Measurements from ENCODE around the gene AOC1. TPM values are rescaled to one million over a fixed set of nuclear protein-coding genes. Genes with fewer than 3 reads are reported as not detected.

AOC1 gene
- polyA plus RNA-seq, 2 of the 4 experiments (the other 2 are of a cell fraction) = not detected

DNA sequence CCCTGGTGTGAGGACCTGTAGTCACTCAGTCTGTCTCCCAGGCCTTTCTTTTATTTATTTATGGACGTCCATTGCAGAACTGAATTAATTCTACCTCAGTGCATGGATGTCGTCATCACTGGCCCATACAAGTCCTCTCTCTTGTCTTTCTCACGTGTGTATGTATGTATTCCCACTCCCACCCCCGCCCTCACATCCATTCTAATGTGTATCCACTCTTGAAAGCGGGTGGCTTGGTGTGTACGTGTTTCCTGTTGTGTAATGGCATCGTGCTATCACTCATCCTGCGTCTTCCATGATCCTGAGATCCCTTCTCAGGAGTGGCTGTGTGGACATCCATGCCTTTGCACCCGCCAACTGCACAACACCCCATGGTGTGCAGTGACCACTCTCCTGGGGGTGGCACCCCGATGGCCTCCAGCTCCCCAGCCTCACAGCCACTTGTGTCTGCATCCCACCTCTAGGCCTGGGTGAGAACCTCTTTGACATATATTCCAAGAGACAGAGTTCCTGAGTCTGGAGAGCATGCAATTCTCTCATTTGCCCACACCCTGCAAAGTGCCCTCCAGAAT, 3.0 kb upstream of the AOC1 start:
- ChIA-PET POLR2A (no interaction called here), CTCF (interaction anchor here (0.6 to 1.1 kb wide), 2 partner anchors 71 to 1210 kb away, joined by 3 read pairs; no protein-coding TSS in a partner anchor)
- no peak overlapping the region for H3K27ac ChIP-seq
- DNase-seq (ENCODE audit: low read depth in 1 of 2, low spot score in 1 of 2) (no peak), FAIRE-seq (no peak), ATAC-seq (no peak)
- H3K4me3 ChIP-seq = no peak overlapping the region
- no peak overlapping the region for H3K4me2 ChIP-seq
- no peaks in the 10 kb centered on the region for H3K4me1 ChIP-seq
- WGBS (ENCODE audit: missing lambda C conversion rate) = 11% methylated on average over 10 of the region's 10 CpGs
- TF ChIP-seq NFE2L2 (conservative IDR thresholded peaks at IDR 0.05; ENCODE audit: low read length) = no peak
- no peaks in the 10 kb centered on the region for H3K9me3 ChIP-seq

DNA sequence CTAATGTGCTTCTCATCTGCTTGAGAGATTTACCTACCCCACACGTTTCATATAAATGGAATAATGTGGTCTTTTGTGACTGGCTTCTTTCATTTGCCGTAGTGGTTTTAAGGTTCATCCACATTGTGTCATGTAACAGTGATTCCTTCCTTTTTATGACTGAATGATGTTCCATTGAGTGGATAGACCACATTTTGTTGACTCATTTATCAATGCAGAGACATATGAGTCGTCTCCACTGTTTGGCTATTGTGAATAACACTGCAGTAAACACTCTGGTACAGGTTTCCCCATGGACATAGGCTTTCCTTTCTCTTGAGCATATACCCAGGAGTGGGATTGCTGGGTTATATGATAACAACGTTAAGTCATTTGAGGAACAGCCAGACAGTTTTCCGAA, 2.0 kb upstream of the AOC1 start:
- Histone ChIP-seq H3K4me2 (no peak overlapping the region), H3K27ac (no peak overlapping the region), H3K4me1 (no peaks in the 10 kb centered on the region), H3K9me3 (no peaks in the 10 kb centered on the region), H3K4me3 (no peak overlapping the region)
- FAIRE-seq = no peak
- ATAC-seq = no peak
- CTCF ChIA-PET = interaction anchor here (1.1 kb wide), 1 partner anchor 72 kb away, joined by 3 read pairs; no protein-coding TSS in a partner anchor
- TF ChIP-seq HDAC2 (IDR thresholded peaks at IDR 0.05) = no peak
- no peak for TF ChIP-seq NR3C1 (IDR thresholded peaks at IDR 0.05)
- no peak for TF ChIP-seq RCOR1 (IDR thresholded peaks at IDR 0.05; ENCODE audit: low read depth, low read length)
- TF ChIP-seq, protein P1, sequence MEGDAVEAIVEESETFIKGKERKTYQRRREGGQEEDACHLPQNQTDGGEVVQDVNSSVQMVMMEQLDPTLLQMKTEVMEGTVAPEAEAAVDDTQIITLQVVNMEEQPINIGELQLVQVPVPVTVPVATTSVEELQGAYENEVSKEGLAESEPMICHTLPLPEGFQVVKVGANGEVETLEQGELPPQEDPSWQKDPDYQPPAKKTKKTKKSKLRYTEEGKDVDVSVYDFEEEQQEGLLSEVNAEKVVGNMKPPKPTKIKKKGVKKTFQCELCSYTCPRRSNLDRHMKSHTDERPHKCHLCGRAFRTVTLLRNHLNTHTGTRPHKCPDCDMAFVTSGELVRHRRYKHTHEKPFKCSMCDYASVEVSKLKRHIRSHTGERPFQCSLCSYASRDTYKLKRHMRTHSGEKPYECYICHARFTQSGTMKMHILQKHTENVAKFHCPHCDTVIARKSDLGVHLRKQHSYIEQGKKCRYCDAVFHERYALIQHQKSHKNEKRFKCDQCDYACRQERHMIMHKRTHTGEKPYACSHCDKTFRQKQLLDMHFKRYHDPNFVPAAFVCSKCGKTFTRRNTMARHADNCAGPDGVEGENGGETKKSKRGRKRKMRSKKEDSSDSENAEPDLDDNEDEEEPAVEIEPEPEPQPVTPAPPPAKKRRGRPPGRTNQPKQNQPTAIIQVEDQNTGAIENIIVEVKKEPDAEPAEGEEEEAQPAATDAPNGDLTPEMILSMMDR (IDR thresholded peaks at IDR 0.05) = no peak
- TF ChIP-seq, protein P2, sequence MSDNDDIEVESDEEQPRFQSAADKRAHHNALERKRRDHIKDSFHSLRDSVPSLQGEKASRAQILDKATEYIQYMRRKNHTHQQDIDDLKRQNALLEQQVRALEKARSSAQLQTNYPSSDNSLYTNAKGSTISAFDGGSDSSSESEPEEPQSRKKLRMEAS (IDR thresholded peaks at IDR 0.05) = no peak
- TF ChIP-seq ZSCAN20 (CRISPR knock-in tag; IDR thresholded peaks at IDR 0.05) = no peak
- TF ChIP-seq, protein P3, sequence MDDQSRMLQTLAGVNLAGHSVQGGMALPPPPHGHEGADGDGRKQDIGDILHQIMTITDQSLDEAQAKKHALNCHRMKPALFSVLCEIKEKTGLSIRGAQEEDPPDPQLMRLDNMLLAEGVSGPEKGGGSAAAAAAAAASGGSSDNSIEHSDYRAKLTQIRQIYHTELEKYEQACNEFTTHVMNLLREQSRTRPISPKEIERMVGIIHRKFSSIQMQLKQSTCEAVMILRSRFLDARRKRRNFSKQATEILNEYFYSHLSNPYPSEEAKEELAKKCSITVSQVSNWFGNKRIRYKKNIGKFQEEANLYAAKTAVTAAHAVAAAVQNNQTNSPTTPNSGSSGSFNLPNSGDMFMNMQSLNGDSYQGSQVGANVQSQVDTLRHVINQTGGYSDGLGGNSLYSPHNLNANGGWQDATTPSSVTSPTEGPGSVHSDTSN (IDR thresholded peaks at IDR 0.05) = no peak
- no peak for TF ChIP-seq RFX5 (IDR thresholded peaks at IDR 0.05)
- TF ChIP-seq CBX2 (IDR thresholded peaks at IDR 0.05; ENCODE audit: borderline replicate concordance, low read depth) = no peak
- no peak for DNase-seq (ENCODE audit: low read depth in 1 of 2, low spot score in 1 of 2)
- POLR2A ChIA-PET = no interaction called here
- 27% methylated on average over 5 of the region's 5 CpGs for WGBS (ENCODE audit: missing lambda C conversion rate)

DNA sequence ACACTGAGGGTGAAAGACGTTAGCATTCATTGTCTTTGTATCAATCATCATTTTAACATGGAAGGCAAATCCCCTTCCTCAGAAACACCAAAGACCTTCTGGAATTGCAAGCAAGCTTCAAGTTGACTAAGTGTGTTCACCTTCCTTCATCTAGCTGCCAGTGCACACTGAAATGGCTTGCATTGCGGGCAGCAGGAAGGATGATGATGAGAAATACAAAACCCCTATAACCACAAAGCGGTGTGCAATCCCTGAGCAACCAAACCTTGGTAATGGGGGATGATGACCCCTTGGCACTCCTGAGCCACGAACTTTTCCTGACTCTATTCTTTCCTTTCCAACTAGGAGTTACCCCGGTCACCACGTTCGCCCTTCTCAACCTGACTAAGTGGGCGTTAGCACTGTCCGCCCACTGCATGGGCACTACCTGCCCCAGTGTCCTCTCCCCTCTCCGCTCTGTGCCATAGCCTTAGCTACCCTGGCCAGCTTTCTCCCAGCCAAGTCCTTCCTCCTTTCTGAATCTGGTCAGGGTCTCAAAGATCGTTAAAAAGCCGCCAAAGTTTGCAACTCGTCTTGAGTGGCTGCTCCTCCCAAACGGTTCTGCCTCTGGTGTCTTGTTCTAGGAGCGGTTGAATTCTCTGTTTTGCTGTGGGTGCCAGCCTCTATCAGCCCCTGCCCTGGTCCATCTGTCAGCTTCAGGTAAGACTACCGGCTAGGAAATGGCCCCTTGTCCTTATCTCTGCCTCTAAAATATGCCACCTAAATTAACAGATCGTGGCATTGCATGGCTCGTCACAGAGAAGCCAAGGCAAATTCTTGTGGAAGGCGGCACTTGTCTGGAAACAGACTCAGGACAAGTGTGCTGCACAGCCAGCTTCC, 586 bp upstream of the AOC1 start:
- ChIA-PET POLR2A (no interaction called here), CTCF (interaction anchor here (0.9 kb wide), 1 partner anchor 47 kb away, joined by 3 read pairs; no protein-coding TSS in a partner anchor)
- TF ChIP-seq MAZ (IDR thresholded peaks at IDR 0.05; ENCODE audit: borderline replicate concordance, low read depth, low read length) = no peak
- no peak for TF ChIP-seq FOXS1 (CRISPR knock-in tag; IDR thresholded peaks at IDR 0.05)
- TF ChIP-seq CEBPB (IDR thresholded peaks at IDR 0.05) = no peak
- TF ChIP-seq ZFP36 (IDR thresholded peaks at IDR 0.05; ENCODE audit: borderline replicate concordance, partially characterized antibody) = no peak
- no peak for TF ChIP-seq RARB (CRISPR knock-in tag; IDR thresholded peaks at IDR 0.05)
- no peak for TF ChIP-seq ZC3H11A (IDR thresholded peaks at IDR 0.05)
- TF ChIP-seq NR3C1 (IDR thresholded peaks at IDR 0.05) = no peak
- TF ChIP-seq RAD21 (conservative IDR thresholded peaks at IDR 0.05 in 1 of 2, IDR thresholded peaks at IDR 0.05 in 1 of 2) = no peak
- TF ChIP-seq JUNB (IDR thresholded peaks at IDR 0.05) = no peak
- no peak for TF ChIP-seq NPAS2 (CRISPR knock-in tag; IDR thresholded peaks at IDR 0.05; ENCODE audit: borderline replicate concordance)
- TF ChIP-seq, protein P4, sequence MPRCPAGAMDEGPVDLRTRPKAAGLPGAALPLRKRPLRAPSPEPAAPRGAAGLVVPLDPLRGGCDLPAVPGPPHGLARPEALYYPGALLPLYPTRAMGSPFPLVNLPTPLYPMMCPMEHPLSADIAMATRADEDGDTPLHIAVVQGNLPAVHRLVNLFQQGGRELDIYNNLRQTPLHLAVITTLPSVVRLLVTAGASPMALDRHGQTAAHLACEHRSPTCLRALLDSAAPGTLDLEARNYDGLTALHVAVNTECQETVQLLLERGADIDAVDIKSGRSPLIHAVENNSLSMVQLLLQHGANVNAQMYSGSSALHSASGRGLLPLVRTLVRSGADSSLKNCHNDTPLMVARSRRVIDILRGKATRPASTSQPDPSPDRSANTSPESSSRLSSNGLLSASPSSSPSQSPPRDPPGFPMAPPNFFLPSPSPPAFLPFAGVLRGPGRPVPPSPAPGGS (IDR thresholded peaks at IDR 0.05) = no peak
- TF ChIP-seq CHD2 (IDR thresholded peaks at IDR 0.05; ENCODE audit: low read length, partially characterized antibody) = no peak
- TF ChIP-seq PHF8 (IDR thresholded peaks at IDR 0.05; ENCODE audit: borderline replicate concordance, low read depth) = no peak
- TF ChIP-seq GATA3 (IDR thresholded peaks at IDR 0.05; ENCODE audit: borderline replicate concordance) = no peak
- TF ChIP-seq EHF (CRISPR knock-in tag; IDR thresholded peaks at IDR 0.05) = no peak
- no peak for TF ChIP-seq NFE2L2 (conservative IDR thresholded peaks at IDR 0.05; ENCODE audit: low read length)
- no peak for TF ChIP-seq ZSCAN20 (CRISPR knock-in tag; IDR thresholded peaks at IDR 0.05)
- TF ChIP-seq RCOR1 (IDR thresholded peaks at IDR 0.05; ENCODE audit: low read depth, low read length) = no peak
- no peak overlapping the region for H3K27ac ChIP-seq
- no peak overlapping the region for H3K4me3 ChIP-seq
- DNase-seq (ENCODE audit: low read depth in 1 of 2, low spot score in 1 of 2) = no peak
- WGBS (ENCODE audit: missing lambda C conversion rate) = 19% methylated on average over 19 of the region's 19 CpGs
- FAIRE-seq = no peak
- no peak overlapping the region for H3K4me2 ChIP-seq
- H3K4me1 ChIP-seq = no peaks in the 10 kb centered on the region
- H3K9me3 ChIP-seq = no peaks in the 10 kb centered on the region
- no peak for ATAC-seq

All from A549 (cell line).